Endothelial cell of umbilical vein (primary cell): ENCODE measurements around the gene GBX2.

Source experiments
- EZH2 ChIP-seq: IDR thresholded peaks from 2 replicates; pipeline ENCODE4 v1.6.1; 2012; ENCODE audit warnings: borderline replicate concordance, low read depth, mild to moderate bottlenecking, moderate library complexity, low read length, inconsistent platforms; ENCODE audit not compliant: severe bottlenecking
- MYC ChIP-seq: IDR thresholded peaks from one replicate; pipeline ENCODE4 v1.6.1; 2011; ENCODE audit warnings: mild to moderate bottlenecking, low read depth, low read length
- POLR2AphosphoS5 ChIP-seq: IDR thresholded peaks from 2 replicates; pipeline ENCODE4 v1.6.1; 2012; ENCODE audit warnings: low read depth, mild to moderate bottlenecking, control low read depth, low read length, moderate library complexity; ENCODE audit not compliant: insufficient read depth

DNA sequence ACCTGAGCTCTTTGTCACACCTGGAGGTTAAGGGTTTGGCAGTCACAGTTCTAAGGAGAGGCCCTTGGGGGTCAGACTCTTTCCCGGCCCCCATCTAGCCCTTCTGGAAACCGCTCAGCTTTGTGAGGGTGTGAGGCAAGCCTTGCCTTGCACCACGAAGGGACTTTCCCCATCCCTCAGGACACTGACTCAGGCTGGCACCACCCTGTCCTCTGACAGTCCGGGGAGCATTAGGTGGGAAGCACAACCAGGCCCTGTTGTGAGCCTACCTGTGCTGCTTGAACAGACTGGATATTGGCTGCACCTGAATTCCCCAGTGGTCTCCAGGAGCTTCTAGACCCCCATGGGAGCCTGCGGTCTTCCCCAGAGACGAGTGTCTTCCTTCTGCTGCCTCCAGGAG, 47.0 kb upstream of the GBX2 start:
- TF ChIP-seq MYC (no peak), EZH2 (no peak), POLR2AphosphoS5 (no peak)
